Osteoblast (primary cell): ENCODE data around the gene SOBP. TPM values are rescaled to one million over a fixed set of nuclear protein-coding genes. Genes with fewer than 3 reads are reported as not detected.

Source experiments
- DNase-seq: peaks from one replicate; pipeline ENCODE4 v3.0.0; 2011; ENCODE audit warnings: low spot score, mixed read lengths; ENCODE audit not compliant: insufficient read length; ENCODE audit errors: missing footprints
- H2AFZ ChIP-seq: 2 replicates; pipeline ENCODE4 v1.6.0; 2011; ENCODE audit warnings: mild to moderate bottlenecking, low read length
- H3K27ac ChIP-seq: 2 replicates; pipeline ENCODE4 v1.5.1; 2011; ENCODE audit warnings: mild to moderate bottlenecking, low read depth, low read length, moderate library complexity
- H3K27me3 ChIP-seq: 2 replicates; pipeline ENCODE4 v1.6.0; 2012; ENCODE audit warnings: mild to moderate bottlenecking, control low read depth, inconsistent platforms, low read length, moderate library complexity; ENCODE audit not compliant: insufficient read depth
- H3K36me3 ChIP-seq: 2 replicates; pipeline ENCODE4 v1.5.1; 2011; ENCODE audit warnings: mild to moderate bottlenecking, low read length, control low read depth, moderate library complexity; ENCODE audit not compliant: insufficient read depth
- H3K4me1 ChIP-seq: 2 replicates; pipeline ENCODE4 v1.5.1; 2011; ENCODE audit warnings: mild to moderate bottlenecking, low read length, control low read depth, moderate library complexity; ENCODE audit not compliant: insufficient read depth
- H3K4me2 ChIP-seq: 2 replicates; pipeline ENCODE4 v1.6.0; 2011; ENCODE audit warnings: mild to moderate bottlenecking, low read length; ENCODE audit not compliant: insufficient read depth
- H3K4me3 ChIP-seq: fragments of 200-600 bp; sonication (generic); 3 replicates; pipeline ENCODE4 v1.5.1; 2012; ENCODE audit warnings: mild to moderate bottlenecking, low read length, inconsistent platforms; ENCODE audit not compliant: insufficient read depth
- H3K79me2 ChIP-seq: 2 replicates; pipeline ENCODE4 v1.6.0; 2012; ENCODE audit warnings: mild to moderate bottlenecking, low read length, control low read depth, inconsistent platforms; ENCODE audit not compliant: insufficient read depth
- H3K9me3 ChIP-seq: 2 replicates; pipeline ENCODE4 v1.5.1; 2011; ENCODE audit warnings: low read depth, low read length, control low read depth
- H4K20me1 ChIP-seq: 2 replicates; pipeline ENCODE4 v1.6.0; 2012; ENCODE audit warnings: mild to moderate bottlenecking, low read length, control low read depth; ENCODE audit not compliant: insufficient read depth
- total RNA-seq: library from RNA; depleted of rRNA; stranded (reverse); fragments of >200 nt; gene quantifications from 2 replicates; pipeline ENCODE4 v1.2.3, GENCODE V29; 2012
- TF ChIP-seq, protein P1 (sequence below): IDR thresholded peaks from 2 replicates; pipeline ENCODE4 v1.5.1; 2011; ENCODE audit warnings: mild to moderate bottlenecking, low read depth, low read length, moderate library complexity; ENCODE audit errors: extremely low read depth

Gene SOBP
- total RNA-seq, 1 donor = 3.6 TPM

DNA sequence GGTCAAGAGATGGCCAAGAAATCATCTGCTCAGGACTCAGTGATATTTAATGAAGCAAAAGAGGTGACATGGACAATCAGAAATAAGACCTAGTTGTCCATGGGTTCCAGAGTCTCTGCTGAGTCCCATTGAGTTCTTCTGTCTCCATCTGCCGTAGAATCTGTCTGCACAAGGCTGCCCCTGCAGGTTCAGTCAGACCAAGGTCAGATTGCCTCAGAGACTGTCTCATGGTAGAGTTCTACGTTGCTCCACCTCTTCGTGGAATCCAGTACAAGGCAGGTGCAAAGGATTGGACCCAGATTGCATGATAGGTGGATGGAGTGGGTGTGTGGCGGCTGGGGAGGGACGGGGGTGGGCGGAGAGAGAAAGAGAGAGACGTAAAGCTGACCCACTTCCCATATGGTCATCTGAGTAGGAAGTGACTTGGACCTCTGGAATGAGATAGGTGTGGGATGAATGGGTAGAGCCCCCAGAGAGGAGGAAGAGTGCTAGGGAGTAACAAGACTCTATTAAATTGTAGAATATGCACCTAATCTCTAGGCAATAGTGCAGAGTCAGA, 75.3 kb downstream of the SOBP start:
- no peak for DNase-seq
- Histone ChIP-seq H3K27me3 (peaks cover 2% of the 10 kb centered on the region), H3K9me3 (no peaks in the 10 kb centered on the region), H3K27ac (no peak overlapping the region), H3K4me3 (no peak overlapping the region), H2AFZ (no peak overlapping the region), H3K4me1 (no peaks in the 10 kb centered on the region), H3K79me2 (no peaks in the 10 kb centered on the region), H3K36me3 (no peaks in the 10 kb centered on the region), H3K4me2 (no peak overlapping the region), H4K20me1 (no peaks in the 10 kb centered on the region)
- TF ChIP-seq, protein P1, sequence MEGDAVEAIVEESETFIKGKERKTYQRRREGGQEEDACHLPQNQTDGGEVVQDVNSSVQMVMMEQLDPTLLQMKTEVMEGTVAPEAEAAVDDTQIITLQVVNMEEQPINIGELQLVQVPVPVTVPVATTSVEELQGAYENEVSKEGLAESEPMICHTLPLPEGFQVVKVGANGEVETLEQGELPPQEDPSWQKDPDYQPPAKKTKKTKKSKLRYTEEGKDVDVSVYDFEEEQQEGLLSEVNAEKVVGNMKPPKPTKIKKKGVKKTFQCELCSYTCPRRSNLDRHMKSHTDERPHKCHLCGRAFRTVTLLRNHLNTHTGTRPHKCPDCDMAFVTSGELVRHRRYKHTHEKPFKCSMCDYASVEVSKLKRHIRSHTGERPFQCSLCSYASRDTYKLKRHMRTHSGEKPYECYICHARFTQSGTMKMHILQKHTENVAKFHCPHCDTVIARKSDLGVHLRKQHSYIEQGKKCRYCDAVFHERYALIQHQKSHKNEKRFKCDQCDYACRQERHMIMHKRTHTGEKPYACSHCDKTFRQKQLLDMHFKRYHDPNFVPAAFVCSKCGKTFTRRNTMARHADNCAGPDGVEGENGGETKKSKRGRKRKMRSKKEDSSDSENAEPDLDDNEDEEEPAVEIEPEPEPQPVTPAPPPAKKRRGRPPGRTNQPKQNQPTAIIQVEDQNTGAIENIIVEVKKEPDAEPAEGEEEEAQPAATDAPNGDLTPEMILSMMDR = no peak

DNA sequence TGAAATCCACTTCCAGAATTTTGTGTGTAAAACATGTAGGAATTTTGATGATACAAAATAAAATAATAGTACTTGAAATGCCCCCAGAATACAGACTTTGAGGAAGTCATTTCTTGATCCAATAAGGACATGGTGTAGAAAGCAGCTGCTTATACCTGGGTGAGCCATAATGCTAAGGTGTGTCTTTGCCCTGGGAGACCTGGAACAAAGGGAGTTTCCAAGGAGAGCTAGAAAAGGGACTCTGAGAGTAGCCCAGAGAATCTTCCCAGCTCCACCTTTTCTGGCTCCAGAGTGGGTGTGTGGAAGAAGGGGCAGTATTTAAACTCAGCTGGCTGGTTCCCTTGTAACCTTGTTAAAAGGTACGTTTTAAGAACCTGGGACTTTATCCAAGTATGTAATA, 77.7 kb downstream of the SOBP start:
- Histone ChIP-seq H3K4me1 (no peaks in the 10 kb centered on the region), H3K4me2 (no peak overlapping the region), H3K27me3 (peaks cover 2% of the 10 kb centered on the region), H3K27ac (no peak overlapping the region), H3K9me3 (no peaks in the 10 kb centered on the region), H3K79me2 (no peaks in the 10 kb centered on the region), H2AFZ (no peak overlapping the region), H3K36me3 (no peaks in the 10 kb centered on the region), H4K20me1 (peaks cover 3% of the 10 kb centered on the region), H3K4me3 (no peak overlapping the region)
- no peak for DNase-seq
- TF ChIP-seq, protein P1 = no peak

DNA sequence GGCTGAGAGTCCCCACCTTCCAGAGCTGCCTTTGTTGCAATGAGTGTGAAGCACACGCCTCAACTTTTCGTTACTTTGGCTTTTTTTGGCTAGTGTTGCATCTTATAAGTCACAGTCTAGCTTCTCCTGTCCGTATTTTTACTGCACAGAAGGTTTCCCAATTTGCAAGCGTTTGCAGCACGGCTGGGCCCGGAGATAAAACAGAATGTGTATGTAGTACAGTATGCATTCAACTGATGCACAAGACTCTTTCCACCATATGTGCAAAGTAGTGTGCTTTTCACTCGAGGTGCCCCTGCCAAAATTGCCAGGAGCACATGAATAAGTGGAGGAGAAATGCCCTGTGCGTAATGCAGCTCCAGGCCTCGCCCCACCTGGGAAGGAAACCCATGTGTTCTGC, 79.6 kb downstream of the SOBP start:
- Histone ChIP-seq H3K4me2 (no peak overlapping the region), H3K27me3 (peaks cover 2% of the 10 kb centered on the region), H3K4me1 (no peaks in the 10 kb centered on the region), H3K27ac (no peak overlapping the region), H3K36me3 (no peaks in the 10 kb centered on the region), H3K4me3 (no peak overlapping the region), H4K20me1 (peaks cover 3% of the 10 kb centered on the region), H3K9me3 (no peaks in the 10 kb centered on the region), H3K79me2 (no peaks in the 10 kb centered on the region), H2AFZ (no peak overlapping the region)
- DNase-seq = no peak
- TF ChIP-seq, protein P1 = no peak

DNA sequence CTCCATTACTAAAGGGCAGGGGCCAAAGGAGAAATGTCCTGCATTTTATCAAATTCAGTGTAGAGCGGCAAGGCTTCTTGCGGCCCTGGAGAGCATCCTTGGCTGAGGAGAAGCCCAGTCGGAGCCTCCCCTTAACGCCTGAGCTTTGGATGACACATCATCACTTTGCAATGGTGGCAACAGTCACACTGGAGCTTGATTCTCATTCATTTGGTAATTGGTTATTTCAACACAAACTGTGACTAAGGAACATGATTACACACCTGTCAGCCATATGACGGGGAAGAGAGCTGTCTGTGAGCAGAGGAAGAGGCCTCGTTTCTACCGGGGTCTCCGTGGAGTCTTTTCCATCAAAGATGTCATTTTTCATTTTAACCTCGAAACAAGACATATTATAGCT, 81.4 kb downstream of the SOBP start:
- no peak for DNase-seq
- TF ChIP-seq, protein P1 = no peak
- Histone ChIP-seq H3K36me3 (no peaks in the 10 kb centered on the region), H3K4me1 (peaks cover under 1% of the 10 kb centered on the region), H3K4me3 (no peak overlapping the region), H3K27ac (no peak overlapping the region), H3K79me2 (no peaks in the 10 kb centered on the region), H2AFZ (no peak overlapping the region), H3K4me2 (no peak overlapping the region), H3K27me3 (no peaks in the 10 kb centered on the region), H3K9me3 (no peaks in the 10 kb centered on the region), H4K20me1 (peaks cover 3% of the 10 kb centered on the region)
